ENCODE data around the gene HYAL2.

The HYAL2 gene

DNA sequence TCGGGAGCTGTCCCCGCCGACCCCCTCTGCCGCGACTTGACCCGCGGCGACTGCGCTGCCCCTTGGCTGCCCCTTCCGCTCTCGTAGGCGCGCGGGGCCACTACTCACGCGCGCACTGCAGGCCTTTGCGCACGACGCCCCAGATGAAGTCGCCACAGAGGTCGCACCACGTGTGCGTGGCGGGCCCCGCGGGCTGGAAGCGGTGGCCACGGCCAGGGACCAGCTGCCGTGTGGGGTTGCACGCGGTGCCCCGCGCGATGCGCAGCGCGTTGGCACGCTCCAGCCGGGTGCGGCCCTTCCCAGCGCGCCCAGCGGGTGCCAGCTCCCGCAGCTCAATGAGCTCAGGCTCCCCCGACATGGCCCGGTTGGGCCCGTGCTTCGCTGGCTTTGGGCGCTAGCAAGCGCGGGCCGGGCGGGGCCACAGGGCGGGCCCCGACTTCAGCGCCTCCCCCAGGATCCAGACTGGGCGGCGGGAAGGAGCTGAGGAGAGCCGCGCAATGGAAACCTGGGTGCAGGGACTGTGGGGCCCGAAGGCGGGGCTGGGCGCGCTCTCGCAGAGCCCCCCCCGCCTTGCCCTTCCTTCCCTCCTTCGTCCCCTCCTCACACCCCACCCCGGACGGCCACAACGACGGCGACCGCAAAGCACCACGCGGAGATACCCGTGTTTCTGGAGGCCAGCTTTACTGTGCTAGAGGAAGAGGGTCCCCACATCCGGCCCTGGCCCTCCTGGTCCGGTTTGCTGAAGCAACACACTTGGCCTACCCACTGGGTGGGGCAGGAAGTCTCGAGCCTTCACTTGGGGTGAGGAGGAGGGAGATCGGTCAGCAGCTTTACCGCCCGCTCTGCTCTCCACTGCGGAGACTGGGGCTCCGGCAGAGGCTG lies 18.1 kb upstream of the HYAL2 start, which contains the start of gene RASSF1:
Gene RASSF1 (minus strand): TSS at position 389 of the 882 bp plus-strand sequence. CDS start 31 bp downstream, at position 358.
- TF ChIP-seq, protein P1, sequence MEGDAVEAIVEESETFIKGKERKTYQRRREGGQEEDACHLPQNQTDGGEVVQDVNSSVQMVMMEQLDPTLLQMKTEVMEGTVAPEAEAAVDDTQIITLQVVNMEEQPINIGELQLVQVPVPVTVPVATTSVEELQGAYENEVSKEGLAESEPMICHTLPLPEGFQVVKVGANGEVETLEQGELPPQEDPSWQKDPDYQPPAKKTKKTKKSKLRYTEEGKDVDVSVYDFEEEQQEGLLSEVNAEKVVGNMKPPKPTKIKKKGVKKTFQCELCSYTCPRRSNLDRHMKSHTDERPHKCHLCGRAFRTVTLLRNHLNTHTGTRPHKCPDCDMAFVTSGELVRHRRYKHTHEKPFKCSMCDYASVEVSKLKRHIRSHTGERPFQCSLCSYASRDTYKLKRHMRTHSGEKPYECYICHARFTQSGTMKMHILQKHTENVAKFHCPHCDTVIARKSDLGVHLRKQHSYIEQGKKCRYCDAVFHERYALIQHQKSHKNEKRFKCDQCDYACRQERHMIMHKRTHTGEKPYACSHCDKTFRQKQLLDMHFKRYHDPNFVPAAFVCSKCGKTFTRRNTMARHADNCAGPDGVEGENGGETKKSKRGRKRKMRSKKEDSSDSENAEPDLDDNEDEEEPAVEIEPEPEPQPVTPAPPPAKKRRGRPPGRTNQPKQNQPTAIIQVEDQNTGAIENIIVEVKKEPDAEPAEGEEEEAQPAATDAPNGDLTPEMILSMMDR (IDR thresholded peaks at IDR 0.05) = no peak

DNA sequence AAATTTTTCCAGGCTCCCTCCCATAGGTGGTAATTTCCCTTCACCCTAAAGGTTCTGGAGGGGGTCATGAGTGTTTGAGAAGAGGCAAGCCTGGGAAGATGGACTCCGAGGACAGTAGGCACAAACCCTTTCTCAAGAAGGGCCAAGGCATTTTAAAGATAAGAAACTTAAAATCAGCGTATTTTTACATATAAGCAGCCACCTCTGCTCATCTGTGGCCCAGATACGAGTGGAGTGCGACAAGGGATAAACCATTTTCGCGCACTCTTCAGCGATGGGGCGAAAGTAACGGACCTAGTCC lies 17.6 kb upstream of the HYAL2 start:
- TF ChIP-seq, protein P1 (IDR thresholded peaks at IDR 0.05) = no peak

DNA sequence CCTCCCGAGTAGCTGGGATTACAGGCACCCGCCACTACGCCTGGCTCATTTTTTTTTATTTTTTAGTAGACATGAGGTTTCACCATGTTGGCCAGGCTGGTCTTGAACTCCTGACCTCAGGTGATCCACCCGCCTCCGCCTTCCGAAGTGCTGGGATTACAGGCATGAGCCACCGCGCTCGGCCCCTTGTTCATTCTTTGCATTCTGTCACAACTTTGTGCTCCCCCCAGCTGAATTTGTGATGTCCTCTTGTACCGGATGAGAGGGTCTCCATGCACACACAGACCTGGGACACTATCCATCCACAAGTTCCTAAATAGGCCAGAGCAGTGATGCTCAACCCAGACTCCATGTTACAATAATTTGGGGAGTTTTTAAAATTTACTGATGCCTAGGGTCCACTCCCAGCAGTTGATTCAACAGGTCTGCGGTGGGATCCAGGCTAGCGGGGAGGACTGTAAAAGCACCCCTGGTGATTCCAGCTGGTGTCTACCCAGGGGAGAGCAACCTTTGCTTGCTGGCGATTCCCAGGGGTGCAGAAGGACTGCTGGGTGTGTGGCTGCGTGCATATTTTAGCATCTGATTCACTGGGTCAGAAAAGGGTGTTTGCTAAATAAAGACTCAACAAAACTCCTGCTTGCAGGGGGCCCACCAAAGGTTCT lies 17.1 kb upstream of the HYAL2 start:
- TF ChIP-seq, protein P1 (IDR thresholded peaks at IDR 0.05) = no peak

DNA sequence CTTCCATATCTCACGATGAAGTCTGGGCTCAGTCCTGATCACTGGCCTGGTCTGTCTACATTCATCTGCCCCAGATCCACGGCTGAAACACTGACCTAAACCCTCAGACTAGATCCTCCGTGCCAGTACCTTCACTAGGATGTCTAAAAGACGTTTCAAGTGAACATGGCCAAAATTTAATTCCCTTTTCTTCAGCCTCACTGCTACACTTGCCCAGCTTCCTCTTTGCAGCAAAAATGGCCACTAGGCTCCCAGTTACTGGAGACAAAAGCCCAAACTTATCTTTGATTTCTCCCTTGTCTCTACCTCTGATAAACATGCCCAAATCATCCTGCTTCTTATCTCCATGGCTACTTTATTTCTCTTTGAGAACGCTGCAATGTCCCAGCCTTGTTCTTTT lies 16.4 kb upstream of the HYAL2 start:
- TF ChIP-seq, protein P1 (IDR thresholded peaks at IDR 0.05) = no peak

GRCh38 chr3:50337175-50337861 lies 14.8 kb upstream of the HYAL2 start:
- TF ChIP-seq, protein P1 (IDR thresholded peaks at IDR 0.05) = no peak

DNA sequence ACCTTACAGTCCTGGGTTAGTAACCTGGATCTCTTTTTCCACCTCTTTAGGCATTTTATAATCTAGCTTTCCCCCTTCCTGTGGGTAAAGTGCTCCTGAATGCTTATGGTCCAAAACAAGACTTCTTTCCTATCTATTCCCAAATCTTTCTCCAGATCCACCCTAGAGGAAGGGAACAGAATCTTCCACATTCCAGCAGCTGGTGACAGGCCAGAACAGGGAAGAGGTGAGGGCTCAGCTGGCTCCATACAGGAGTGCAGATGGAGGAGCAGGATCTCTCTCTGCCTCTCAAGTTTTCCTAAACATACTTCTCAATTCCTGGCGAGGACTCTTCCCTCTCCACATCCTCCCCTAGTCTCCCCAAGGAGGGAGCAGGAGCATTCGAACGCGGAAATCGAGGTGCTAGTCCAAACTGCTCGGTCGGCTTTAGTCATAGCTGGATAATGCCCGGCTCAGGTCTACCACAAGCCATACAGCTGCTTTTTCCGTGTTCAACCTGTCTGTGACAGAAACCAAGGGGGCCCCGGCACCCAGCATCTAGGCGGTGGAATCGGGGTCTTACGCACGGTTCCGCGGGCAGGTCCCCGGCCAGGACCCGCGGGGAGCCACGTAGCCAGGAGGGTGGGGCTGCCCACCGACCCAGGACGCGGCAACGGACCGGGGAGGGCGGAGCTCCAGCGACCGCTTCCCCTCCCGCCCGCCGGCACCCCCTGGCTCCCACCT lies 14.1 kb upstream of the HYAL2 start:
- TF ChIP-seq, protein P1 (IDR thresholded peaks at IDR 0.05) = no peak; the same call in 1 of the 2 replicates
